ENCODE data around the gene PPP2R5D. TPM values are rescaled to one million over a fixed set of nuclear protein-coding genes. Genes with fewer than 3 reads are reported as not detected.

Gene PPP2R5D
- total RNA-seq, 2 experiments from 2014 or later, result 50.3 to 52.1 TPM

DNA sequence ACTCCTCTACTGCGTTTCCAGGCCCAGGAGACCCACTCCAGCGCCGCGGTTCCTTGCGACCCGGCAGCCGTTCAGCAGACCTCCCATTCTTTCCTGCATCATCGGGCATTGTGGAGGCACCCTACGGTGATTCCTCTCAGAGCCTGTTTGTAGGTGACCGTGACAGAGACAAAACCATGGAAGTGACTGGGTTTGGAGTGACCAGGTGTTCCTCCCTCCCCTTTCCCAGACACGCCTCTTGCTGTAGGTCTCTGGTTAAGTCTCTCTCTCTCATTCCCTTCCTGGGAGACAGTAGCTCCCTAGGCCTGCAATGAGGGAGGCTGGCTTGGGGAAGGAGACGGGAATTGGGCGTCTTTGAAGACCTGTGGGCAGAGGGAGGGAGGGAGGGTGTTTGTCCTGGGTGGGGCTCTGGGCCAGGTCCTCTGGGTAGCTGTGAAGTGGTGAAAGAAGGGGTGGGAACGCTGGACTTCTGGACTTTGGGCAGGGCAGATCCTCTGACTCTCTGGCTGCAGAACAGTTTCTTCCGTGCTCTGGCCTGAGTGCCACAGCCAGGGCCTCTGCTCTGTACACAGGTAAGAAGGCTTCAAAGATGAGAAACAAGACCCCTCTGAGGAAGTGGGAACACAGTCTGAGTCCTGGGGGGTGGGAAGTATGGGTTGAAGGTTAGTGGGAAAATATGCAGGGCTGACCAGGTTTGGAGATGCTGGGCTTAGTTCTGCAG lies 75.8 kb downstream of the PPP2R5D start:
- ChIA-PET CTCF (interaction anchor here (0.6 to 1.2 kb wide), 3 partner anchors 83 to 131 kb away, joined by 3 to 5 read pairs (median 4); no protein-coding TSS in a partner anchor), POLR2A (interaction anchor here (1.1 to 1.4 kb wide), 2 partner anchors 39 to 130 kb away, joined by 4 to 6 read pairs; partner anchors contain the start of gene RRP36)

DNA sequence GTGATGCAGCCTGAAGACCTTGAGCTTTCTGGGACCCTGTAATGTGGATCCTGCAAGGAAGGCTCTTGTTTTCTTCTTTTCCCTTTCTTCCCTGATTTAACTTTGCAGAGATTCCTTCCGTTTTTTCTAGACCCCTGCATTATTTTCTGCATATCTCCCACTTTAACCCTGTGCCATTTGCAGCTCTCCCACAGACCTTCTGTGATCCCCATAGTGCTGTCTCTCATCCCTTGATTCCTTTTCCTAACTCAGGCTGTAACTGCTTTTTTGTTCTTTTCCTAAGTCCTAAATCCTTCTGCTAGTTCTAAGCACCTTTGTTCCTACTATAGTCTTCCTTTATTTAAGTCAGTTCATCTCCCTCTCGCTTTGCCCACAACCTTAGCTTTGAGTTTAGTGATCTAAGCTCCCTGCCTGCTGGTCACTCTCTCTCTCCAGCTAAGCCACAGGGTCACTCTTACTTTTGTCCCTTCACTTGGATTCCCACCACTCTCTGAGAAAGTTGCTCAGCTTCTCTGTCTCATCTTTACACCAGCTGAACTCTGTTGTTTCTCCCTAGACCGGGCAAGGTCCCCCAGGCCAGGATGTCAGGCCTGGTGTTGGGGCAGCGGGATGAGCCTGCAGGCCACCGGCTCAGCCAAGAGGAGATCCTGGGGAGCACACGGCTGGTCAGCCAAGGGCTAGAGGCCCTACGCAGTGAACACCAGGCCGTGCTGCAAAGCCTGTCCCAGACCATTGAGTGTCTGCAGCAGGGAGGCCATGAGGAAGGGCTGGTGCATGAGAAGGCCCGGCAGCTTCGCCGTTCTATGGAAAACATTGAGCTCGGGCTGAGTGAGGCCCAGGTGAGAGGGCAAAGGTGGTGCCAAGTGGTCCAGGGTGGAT lies 76.6 kb downstream of the PPP2R5D start:
- POLR2A ChIA-PET, result interaction anchor here (1.1 kb wide), 1 partner anchor 131 kb away, joined by 4 read pairs; no protein-coding TSS in a partner anchor
- CTCF ChIA-PET, result interaction anchor here (0.6 to 1.2 kb wide), 2 partner anchors 83 to 132 kb away, joined by 3 to 5 read pairs; no protein-coding TSS in a partner anchor

DNA sequence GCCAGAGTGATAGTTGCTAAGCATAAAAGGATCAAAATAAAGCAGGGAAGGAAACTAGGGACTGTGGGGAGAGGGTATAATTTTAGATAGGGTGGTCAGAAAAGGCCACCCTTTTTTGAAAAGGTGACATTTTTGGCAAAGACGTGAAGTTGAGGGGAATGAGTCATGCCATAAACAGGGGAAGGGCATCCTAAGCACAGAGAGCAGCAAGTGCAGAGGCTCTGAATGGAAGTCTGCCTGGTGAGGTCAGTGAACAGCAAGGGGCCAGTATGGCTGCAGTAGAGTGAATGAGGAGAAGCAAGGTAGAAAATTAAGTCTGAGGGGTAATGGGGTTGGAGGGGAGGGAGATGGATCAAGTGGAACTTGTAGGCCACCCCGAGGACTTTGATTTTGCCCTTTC lies 77.5 kb downstream of the PPP2R5D start:
- ChIA-PET POLR2A (no interaction called here), CTCF (no interaction called here)

Other genes with a start within 250 kb of the PPP2R5D start
- gene TBCC, start 238.5 kb upstream of the PPP2R5D start, total RNA-seq, result 10 to 100 TPM; 17.3 to 17.6 TPM
- 10 to 100 TPM; 12.1 to 12.6 TPM for gene BICRAL, start 202.5 kb upstream of the PPP2R5D start, total RNA-seq
- gene RPL7L1, start 105.0 kb upstream of the PPP2R5D start, total RNA-seq, result 100 to 1,000 TPM; 205 to 206 TPM
- not detected for gene PTCRA, start 68.5 kb upstream of the PPP2R5D start, total RNA-seq
- gene CNPY3, start 55.1 kb upstream of the PPP2R5D start, total RNA-seq, result 10 to 100 TPM; 48.8 to 50.2 TPM
- gene GNMT, start 23.8 kb upstream of the PPP2R5D start, total RNA-seq, result under 1 TPM; 0.23 to 0.59 TPM
- 10 to 100 TPM; 18.9 to 19.4 TPM for gene PEX6, start 5.4 kb upstream of the PPP2R5D start, total RNA-seq
- 100 to 1,000 TPM; 105 to 109 TPM for gene MEA1, start 29.4 kb downstream of the PPP2R5D start, total RNA-seq
- 10 to 100 TPM; 71.1 to 71.4 TPM for gene KLHDC3, start 29.7 kb downstream of the PPP2R5D start, total RNA-seq
- 100 to 1,000 TPM; 101 to 103 TPM for gene RRP36, start 37.1 kb downstream of the PPP2R5D start, total RNA-seq
- 10 to 100 TPM; 11.6 to 11.7 TPM for gene CUL7, start 69.3 kb downstream of the PPP2R5D start, total RNA-seq
- 100 to 1,000 TPM in 1 of 2 experiments, 10 to 100 TPM in 1; 97.2 to 108 TPM for gene MRPL2, start 74.9 kb downstream of the PPP2R5D start, total RNA-seq
- gene KLC4, start 75.1 kb downstream of the PPP2R5D start, total RNA-seq, result 1 to 10 TPM; 7.4 to 8.2 TPM
- gene PTK7, start 91.7 kb downstream of the PPP2R5D start, total RNA-seq, result 1 to 10 TPM; 1.2 to 1.6 TPM
- gene SRF, start 186.7 kb downstream of the PPP2R5D start, total RNA-seq, result 10 to 100 TPM; 52.0 to 54.2 TPM
- 10 to 100 TPM; 32.9 to 34.9 TPM for gene CUL9, start 197.6 kb downstream of the PPP2R5D start, total RNA-seq
- 10 to 100 TPM; 66.1 to 68.2 TPM for gene DNPH1, start 244.9 kb downstream of the PPP2R5D start, total RNA-seq